Stimulated activated CD4-positive, alpha-beta T cell treated with anti-CD3 and anti-CD28 coated beads, Interleukin-4, amount 100 ng/mL, for 4 hours (primary cell): ENCODE results near the gene OR8J3.
"Not testable (repeated sequence)": the region's sequence is repeated elsewhere in the genome, so short reads cannot be mapped to it uniquely, and the experiment has no call there.

Experiments used
- DNase-seq, 2 experiments: peaks; one replicate each; pipeline ENCODE4 v3.0.0-alpha.2; 2020

Gene OR8J3

GRCh38 chr11:56140151-56140661 lies at the start of gene OR8J3:
OR8J3 (minus strand) TSS chr11:56140201; CDS start chr11:56137718, 2,483 bp downstream.
- no peak for DNase-seq

GRCh38 chr11:56188602-56189001 lies 48.6 kb upstream of the OR8J3 start:
- DNase-seq: no peak

GRCh38 chr11:56183459-56183858 lies 43.5 kb upstream of the OR8J3 start:
- no peak for DNase-seq

GRCh38 chr11:56176318-56176717 lies 36.3 kb upstream of the OR8J3 start, which contains the start of gene OR5J2:
OR5J2 (plus strand) TSS chr11:56176618; CDS start chr11:56176618, 0 bp downstream.
- no peak for DNase-seq

GRCh38 chr11:56172256-56172830 lies 32.3 kb upstream of the OR8J3 start:
- no peak for DNase-seq

GRCh38 chr11:56163804-56164203 lies 23.8 kb upstream of the OR8J3 start:
- DNase-seq: no peak

- DNase-seq: no peak
These were observed 20.2 kb upstream of the OR8J3 start, which contains the start of gene OR8K5 for GRCh38 chr11:56160217-56160616. OR8K5 (minus strand) TSS chr11:56160317; CDS start chr11:56160317, 0 bp downstream.

- DNase-seq: no peak
These were observed 12.3 kb upstream of the OR8J3 start for GRCh38 chr11:56152333-56152732.

GRCh38 chr11:56151376-56151775 lies 11.4 kb upstream of the OR8J3 start:
- no peak for DNase-seq

GRCh38 chr11:56143681-56144080 lies 3.7 kb upstream of the OR8J3 start:
- not testable (repeated sequence) for DNase-seq

GRCh38 chr11:56122073-56122472 lies 17.9 kb downstream of the OR8J3 start, which contains the start of gene OR8H3:
OR8H3 (plus strand) TSS chr11:56122373; CDS start chr11:56122373, 0 bp downstream.
- no peak for DNase-seq

- DNase-seq: no peak
These were observed 36.7 kb downstream of the OR8J3 start, which contains the start of gene OR8H2 for GRCh38 chr11:56103210-56103737. OR8H2 (plus strand) TSS chr11:56103687; CDS start chr11:56105043, 1,356 bp downstream.

- DNase-seq: no peak
These were observed 47.0 kb downstream of the OR8J3 start, which contains the start of gene OR8I2 for GRCh38 chr11:56093008-56093407. OR8I2 (plus strand) TSS chr11:56093308; CDS start chr11:56093308, 0 bp downstream.

- DNase-seq: no peak
These were observed 50.3 kb downstream of the OR8J3 start for GRCh38 chr11:56089697-56090096.
